Activated naive CD4-positive, alpha-beta T cell treated with anti-CD3 and anti-CD28 coated beads, Interleukin-2, amount 10 ng/mL, durations not matched to agents 7 days and 5 days (primary cell): ENCODE data around the gene MAP3K21.

Source experiments
- CTCF ChIA-PET: fragments of 350-600 bp; sonication (Branson Sonifier 250); formaldehyde crosslinking; loops from one replicate; lab custom pipeline; 2021; ENCODE audit warnings: antibody characterized with exemption; lab: Charles Lee
- DNase-seq: peaks from one replicate; pipeline ENCODE4 v3.0.0-alpha.2; 2020
- H3K27ac Mint-ChIP-seq: one replicate; pipeline ENCODE4 v1.8.0; 2021; ENCODE audit warnings: mild to moderate bottlenecking, moderate library complexity, mixed read lengths
- H3K27me3 Mint-ChIP-seq: one replicate; pipeline ENCODE4 v1.8.0; 2021; ENCODE audit warnings: mild to moderate bottlenecking, mixed read lengths
- H3K36me3 Mint-ChIP-seq: one replicate; pipeline ENCODE4 v1.8.0; 2021; ENCODE audit warnings: mixed read lengths
- H3K4me1 Mint-ChIP-seq: one replicate; pipeline ENCODE4 v1.8.0; 2021; ENCODE audit warnings: mixed read lengths
- H3K4me3 Mint-ChIP-seq: one replicate; pipeline ENCODE4 v1.8.0; 2021; ENCODE audit warnings: mild to moderate bottlenecking, moderate library complexity, mixed read lengths
- H3K9me3 Mint-ChIP-seq: one replicate; pipeline ENCODE4 v1.8.0; 2021; ENCODE audit warnings: mixed read lengths

MAP3K21 gene

GRCh38 chr1:233327651-233328141 is at the start of gene MAP3K21:
Gene MAP3K21, plus strand, starts transcription at chr1:233327724. Its CDS starts 305 bp downstream, at chr1:233328029.
- no peaks in the 10 kb centered on the region for H3K36me3 Mint-ChIP-seq
- peak within 1 kb of the TSS; percentile 63 for H3K27ac Mint-ChIP-seq
- peaks cover 20% of the 10 kb centered on the region for H3K4me1 Mint-ChIP-seq
- H3K27me3 Mint-ChIP-seq, result peaks cover 36% of the 10 kb centered on the region
- peak; percentile 40 for DNase-seq
- CTCF ChIA-PET, result no interaction called here
- H3K9me3 Mint-ChIP-seq, result no peaks in the 10 kb centered on the region
- H3K4me3 Mint-ChIP-seq, result peak within 1 kb of the TSS; percentile 76

- CTCF ChIA-PET, result no interaction called here
These were observed 48.9 kb upstream of the MAP3K21 start for GRCh38 chr1:233278631-233279030.

GRCh38 chr1:233279971-233280370 is 47.6 kb upstream of the MAP3K21 start:
- DNase-seq, result no peak
- peaks cover 25% of the 10 kb centered on the region for H3K36me3 Mint-ChIP-seq
- no peaks in the 10 kb centered on the region for H3K9me3 Mint-ChIP-seq
- H3K27ac Mint-ChIP-seq, result no peak overlapping the region
- CTCF ChIA-PET, result no interaction called here
- H3K27me3 Mint-ChIP-seq, result no peaks in the 10 kb centered on the region
- H3K4me3 Mint-ChIP-seq, result no peak overlapping the region
- peaks cover 39% of the 10 kb centered on the region for H3K4me1 Mint-ChIP-seq

More at GRCh38 chr1:233278631-233279030, 48.9 kb upstream of the MAP3K21 start:
- Mint-ChIP-seq H3K9me3 (no peaks in the 10 kb centered on the region), H3K4me1 (peaks cover 49% of the 10 kb centered on the region), H3K27me3 (no peaks in the 10 kb centered on the region), H3K27ac (no peak overlapping the region), H3K4me3 (no peak overlapping the region), H3K36me3 (peaks cover 27% of the 10 kb centered on the region)
- DNase-seq, result no peak

- H3K4me3 Mint-ChIP-seq, result peak overlapping the region; percentile 40
- peak; percentile 54 for DNase-seq
- peak overlapping the region; percentile 78 for H3K27ac Mint-ChIP-seq
- H3K9me3 Mint-ChIP-seq, result no peaks in the 10 kb centered on the region
- CTCF ChIA-PET, result interaction anchor here (1.2 kb wide), 1 partner anchor 20 kb away, joined by 3 read pairs; no protein-coding TSS in a partner anchor
- peaks cover 29% of the 10 kb centered on the region for H3K4me1 Mint-ChIP-seq
- H3K36me3 Mint-ChIP-seq, result peaks cover 23% of the 10 kb centered on the region
- no peaks in the 10 kb centered on the region for H3K27me3 Mint-ChIP-seq
These were observed 45.6 kb upstream of the MAP3K21 start for GRCh38 chr1:233281711-233282581.

- Mint-ChIP-seq H3K36me3 (peaks cover 21% of the 10 kb centered on the region), H3K27ac (peak overlapping the region; percentile 78), H3K4me1 (peaks cover 29% of the 10 kb centered on the region), H3K9me3 (no peaks in the 10 kb centered on the region), H3K27me3 (no peaks in the 10 kb centered on the region), H3K4me3 (no peak overlapping the region)
- CTCF ChIA-PET, result no interaction called here
- no peak for DNase-seq
These were observed 45.0 kb upstream of the MAP3K21 start for GRCh38 chr1:233282582-233282886.

GRCh38 chr1:233289676-233290075 is 37.8 kb upstream of the MAP3K21 start:
- Mint-ChIP-seq H3K9me3 (no peaks in the 10 kb centered on the region), H3K27ac (no peak overlapping the region), H3K4me3 (no peak overlapping the region), H3K4me1 (peaks cover 25% of the 10 kb centered on the region), H3K36me3 (peaks cover 34% of the 10 kb centered on the region), H3K27me3 (no peaks in the 10 kb centered on the region)
- CTCF ChIA-PET, result no interaction called here
- no peak for DNase-seq

GRCh38 chr1:233290396-233291034 is 37.0 kb upstream of the MAP3K21 start:
- Mint-ChIP-seq H3K9me3 (no peaks in the 10 kb centered on the region), H3K27me3 (no peaks in the 10 kb centered on the region), H3K4me3 (no peak overlapping the region), H3K36me3 (peaks cover 34% of the 10 kb centered on the region), H3K4me1 (peaks cover 30% of the 10 kb centered on the region), H3K27ac (no peak overlapping the region)
- no peak for DNase-seq
- CTCF ChIA-PET, result no interaction called here

GRCh38 chr1:233293556-233294446 is 33.7 kb upstream of the MAP3K21 start:
- H3K27me3 Mint-ChIP-seq, result no peaks in the 10 kb centered on the region
- H3K9me3 Mint-ChIP-seq, result no peaks in the 10 kb centered on the region
- CTCF ChIA-PET, result interaction anchor here (1.0 to 1.4 kb wide), 2 partner anchors 11 to 16 kb away, joined by 3 to 6 read pairs; no protein-coding TSS in a partner anchor

GRCh38 chr1:233294913-233295236 is 32.6 kb upstream of the MAP3K21 start:
- Mint-ChIP-seq H3K4me3 (peak overlapping the region; percentile 91), H3K4me1 (peaks cover 40% of the 10 kb centered on the region), H3K36me3 (peaks cover 10% of the 10 kb centered on the region), H3K27me3 (no peaks in the 10 kb centered on the region), H3K9me3 (no peaks in the 10 kb centered on the region), H3K27ac (peak overlapping the region; percentile 89)
- DNase-seq, result peak; percentile 59
- CTCF ChIA-PET, result interaction anchor here (1.0 to 1.4 kb wide), 3 partner anchors 10 to 17 kb away, joined by 3 to 6 read pairs (median 3); no protein-coding TSS in a partner anchor

More at GRCh38 chr1:233293556-233294446, 33.7 kb upstream of the MAP3K21 start:
- Mint-ChIP-seq H3K36me3 (peaks cover 18% of the 10 kb centered on the region), H3K4me1 (peaks cover 40% of the 10 kb centered on the region), H3K4me3 (peak overlapping the region; percentile 91), H3K27ac (no peak overlapping the region)
- no peak for DNase-seq

GRCh38 chr1:233295237-233295974 is 32.1 kb upstream of the MAP3K21 start, which contains the start of gene PCNX2:
Gene PCNX2, minus strand, starts transcription at chr1:233295725. Its CDS starts 247 bp downstream, at chr1:233295478.
- Mint-ChIP-seq H3K4me1 (peaks cover 40% of the 10 kb centered on the region), H3K4me3 (peak within 1 kb of the TSS; percentile 91), H3K9me3 (no peaks in the 10 kb centered on the region), H3K27ac (peak within 1 kb of the TSS; percentile 89), H3K27me3 (no peaks in the 10 kb centered on the region), H3K36me3 (peaks cover 7% of the 10 kb centered on the region)
- CTCF ChIA-PET, result interaction anchor here (1.4 kb wide), 2 partner anchors 10 to 12 kb away, joined by 3 to 6 read pairs; no protein-coding TSS in a partner anchor
- DNase-seq, result peak; percentile 76

- CTCF ChIA-PET, result interaction anchor here (1.3 kb wide), 1 partner anchor 10 kb away, joined by 3 read pairs; no protein-coding TSS in a partner anchor
These were observed 31.6 kb upstream of the MAP3K21 start for GRCh38 chr1:233295975-233296322.

GRCh38 chr1:233299450-233299849 is 28.1 kb upstream of the MAP3K21 start:
- Mint-ChIP-seq H3K36me3 (no peaks in the 10 kb centered on the region), H3K4me1 (peaks cover 17% of the 10 kb centered on the region), H3K27ac (no peak overlapping the region), H3K9me3 (no peaks in the 10 kb centered on the region), H3K27me3 (peaks cover 8% of the 10 kb centered on the region), H3K4me3 (no peak overlapping the region)
- no peak for DNase-seq
- CTCF ChIA-PET, result no interaction called here

More at GRCh38 chr1:233295975-233296322, 31.6 kb upstream of the MAP3K21 start:
- Mint-ChIP-seq H3K9me3 (no peaks in the 10 kb centered on the region), H3K36me3 (peaks cover 7% of the 10 kb centered on the region), H3K4me3 (peak overlapping the region; percentile 91), H3K27ac (peak overlapping the region; percentile 87), H3K4me1 (peaks cover 40% of the 10 kb centered on the region), H3K27me3 (no peaks in the 10 kb centered on the region)
- DNase-seq, result no peak

GRCh38 chr1:233300326-233300725 is 27.2 kb upstream of the MAP3K21 start:
- no peak overlapping the region for H3K4me3 Mint-ChIP-seq
- DNase-seq, result no peak
- H3K4me1 Mint-ChIP-seq, result peaks cover 10% of the 10 kb centered on the region
- H3K27ac Mint-ChIP-seq, result no peak overlapping the region
- H3K27me3 Mint-ChIP-seq, result peaks cover 8% of the 10 kb centered on the region
- CTCF ChIA-PET, result no interaction called here
- H3K9me3 Mint-ChIP-seq, result no peaks in the 10 kb centered on the region
- H3K36me3 Mint-ChIP-seq, result no peaks in the 10 kb centered on the region
